AG08395 (cell line): ENCODE results near the gene SLC7A10.

Experiments
- DNase-seq: peaks from one replicate; pipeline ENCODE4 v3.0.0; 2012; ENCODE audit warnings: mixed read lengths, low spot score

The SLC7A10 gene

DNA sequence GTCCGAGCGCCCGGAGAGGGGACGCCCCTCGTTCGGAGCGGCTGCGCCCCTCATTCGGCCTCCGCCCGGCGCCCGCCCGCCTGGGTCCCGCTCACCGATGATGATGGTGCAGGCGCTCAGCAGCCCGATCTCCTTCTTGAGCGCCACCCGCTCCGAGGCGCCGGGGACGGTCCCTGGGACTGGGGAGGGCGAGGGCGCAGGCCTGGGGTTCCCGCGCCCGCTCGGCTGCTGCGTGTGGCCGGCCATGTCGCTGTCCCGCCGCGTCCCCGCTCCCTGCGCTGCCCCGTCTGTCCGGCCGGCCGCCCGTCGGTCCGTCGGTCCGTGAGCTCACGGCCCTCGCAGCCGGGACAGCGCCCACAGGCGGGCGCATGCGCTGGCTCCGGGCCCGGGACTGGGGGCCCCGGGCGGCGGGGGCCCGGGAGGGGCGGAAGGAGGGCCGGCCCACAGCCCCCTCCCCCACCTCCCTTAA is at the start of gene SLC7A10:
TSS of gene SLC7A10 (minus strand) at position 393 of the 469 bp plus-strand sequence. CDS start at position 246, 147 bp downstream.
- no peak for DNase-seq

DNA sequence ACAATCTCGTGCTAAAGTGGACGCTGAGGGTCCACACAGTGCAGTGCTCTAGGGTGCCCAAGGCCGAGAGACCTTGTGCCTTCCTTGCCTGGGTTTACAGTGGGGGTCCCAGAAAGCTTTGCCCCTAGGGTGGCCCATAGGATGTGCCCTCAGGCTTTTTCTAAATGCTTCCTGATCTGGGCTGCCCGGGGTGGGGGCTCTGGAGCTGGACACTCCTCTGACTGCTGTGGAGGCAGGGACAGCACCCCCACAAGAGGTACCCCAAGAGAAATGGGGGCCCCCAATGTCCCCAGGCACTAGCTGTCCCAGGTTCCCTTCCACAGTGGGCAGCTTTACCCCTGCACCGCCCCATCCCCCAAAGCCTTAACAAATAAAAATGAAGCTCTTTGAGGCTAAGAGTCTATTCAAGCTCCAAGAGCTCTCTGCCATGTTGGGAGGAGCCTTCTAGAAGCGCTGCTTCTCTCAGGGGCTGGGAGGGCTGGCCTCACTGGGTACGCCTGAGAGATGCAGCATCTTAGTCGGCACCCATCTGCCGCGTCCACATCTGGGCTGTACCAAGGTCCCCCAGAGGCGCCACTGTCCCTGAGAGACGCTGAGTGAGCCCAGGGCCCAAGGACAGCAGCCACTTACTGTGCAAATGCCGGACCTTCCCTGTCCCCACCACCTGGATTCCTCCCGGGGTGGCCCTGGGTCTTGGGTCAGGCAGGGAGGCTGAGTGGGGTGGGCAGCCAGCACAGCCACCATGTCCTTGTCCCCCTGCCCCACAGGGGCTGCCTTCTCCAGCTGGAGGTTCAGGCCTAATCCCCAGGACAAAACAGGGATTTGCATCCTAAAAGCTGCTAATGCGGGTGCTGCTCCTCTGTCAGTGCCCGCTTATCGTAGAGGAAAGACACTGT is 49.3 kb upstream of the SLC7A10 start:
- no peak for DNase-seq

DNA sequence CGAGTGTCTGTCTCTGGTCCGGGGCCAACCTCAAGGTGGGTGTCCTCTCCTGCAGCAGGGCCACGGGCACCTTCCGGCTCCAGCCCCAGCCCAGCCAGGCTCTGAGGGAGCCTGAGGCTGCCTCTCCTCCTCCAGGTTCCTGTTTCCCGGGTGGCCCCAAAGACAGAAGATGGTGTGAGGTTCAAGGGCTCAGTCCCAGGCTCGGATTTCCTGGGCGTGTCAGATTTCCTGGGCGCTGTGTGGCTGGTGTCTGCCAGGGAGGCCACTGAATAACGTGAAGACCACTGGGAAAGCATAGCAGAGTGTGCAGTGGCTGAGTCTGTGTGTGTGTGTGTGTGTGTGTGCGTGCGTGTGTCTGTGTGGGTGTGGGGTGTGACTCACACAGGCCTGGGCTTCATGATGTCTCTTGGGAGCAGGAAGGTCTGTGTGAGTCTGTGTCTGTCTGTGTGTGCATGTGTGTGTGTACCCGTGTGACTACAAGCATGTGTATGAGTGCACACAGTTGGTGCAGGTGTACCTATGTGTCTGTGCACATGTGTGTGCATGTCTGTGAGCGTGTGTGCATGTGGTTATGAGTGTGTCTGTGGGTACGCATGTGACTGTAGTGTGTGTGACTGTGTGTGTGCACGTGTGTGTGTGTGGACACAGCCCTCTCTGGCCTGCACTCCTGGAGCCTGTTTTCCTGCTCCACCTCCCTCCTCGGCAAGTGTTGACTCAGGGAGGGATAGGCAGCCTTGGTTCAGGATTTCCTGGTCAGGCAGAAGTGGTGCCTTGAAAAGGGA is 48.4 kb upstream of the SLC7A10 start:
- peak; percentile 77 for DNase-seq

DNA sequence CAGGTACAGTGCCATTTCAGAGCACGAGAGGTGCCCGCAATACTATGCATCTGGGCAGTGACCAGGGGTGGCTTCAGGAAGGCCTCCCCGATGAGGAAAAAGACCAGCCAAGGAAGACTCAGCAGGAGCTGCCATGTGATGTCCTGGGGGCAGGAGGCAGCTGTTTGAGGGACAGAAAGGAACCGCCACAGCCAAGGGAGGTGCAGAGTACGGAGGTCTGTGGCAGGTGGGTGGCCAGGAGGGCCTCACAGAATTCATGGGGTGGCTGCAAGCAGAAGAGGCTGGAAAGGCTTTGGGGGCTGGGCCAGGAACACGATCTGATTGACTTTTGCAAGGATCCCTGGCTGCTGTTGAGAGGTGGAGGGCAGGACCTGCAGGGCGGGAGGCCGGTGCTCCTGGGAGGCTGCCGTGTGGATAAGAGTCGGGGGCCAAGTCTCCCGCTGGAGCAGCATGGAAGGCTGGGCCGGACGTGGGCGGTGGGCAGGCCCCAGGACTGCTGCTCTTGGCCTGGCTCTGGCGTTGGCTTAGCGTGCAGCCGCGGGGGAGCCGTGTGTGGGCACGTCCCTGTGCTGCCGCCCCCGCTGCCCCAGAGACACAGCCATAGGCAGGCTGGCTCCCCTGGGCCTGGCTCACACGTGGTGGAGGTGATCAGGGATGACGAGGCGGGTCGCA is 47.6 kb upstream of the SLC7A10 start:
- no peak for DNase-seq

DNA sequence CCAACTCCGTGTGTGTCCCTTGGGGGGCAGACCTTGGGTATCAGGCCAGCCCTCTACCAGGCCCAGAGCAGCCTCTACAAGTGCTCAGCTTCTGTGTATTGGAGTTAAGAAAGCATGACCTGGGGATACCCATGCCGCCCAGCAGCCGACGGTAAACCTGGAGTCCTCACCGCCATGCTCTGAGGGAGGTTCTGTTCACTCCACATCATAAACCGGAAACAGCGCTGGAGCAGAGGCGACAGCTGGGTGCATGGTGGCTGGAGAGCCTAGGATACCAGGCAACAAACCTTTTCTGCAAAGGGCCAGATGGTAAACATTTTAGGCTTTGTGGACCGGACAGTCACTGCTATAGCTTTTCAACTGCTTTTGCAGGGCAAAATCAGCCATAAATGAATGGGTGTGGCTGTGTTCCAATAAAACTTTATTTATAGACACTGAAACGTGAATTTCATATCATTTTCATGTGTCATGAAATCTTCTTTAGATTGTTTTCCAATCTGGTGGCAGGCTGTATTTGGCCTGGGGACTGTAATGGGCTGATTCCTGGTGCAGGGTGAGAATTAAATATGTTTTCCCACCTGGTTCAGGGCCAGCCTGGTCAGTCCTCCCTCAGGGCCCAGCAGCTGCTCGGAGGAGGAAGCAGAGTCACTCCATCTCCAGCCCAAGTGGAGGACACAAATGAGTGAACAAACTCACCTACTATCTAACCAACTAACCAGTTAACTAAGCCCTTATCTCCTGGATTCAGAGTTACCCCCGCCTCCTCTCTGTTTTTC is 45.8 kb upstream of the SLC7A10 start:
- no peak for DNase-seq

DNA sequence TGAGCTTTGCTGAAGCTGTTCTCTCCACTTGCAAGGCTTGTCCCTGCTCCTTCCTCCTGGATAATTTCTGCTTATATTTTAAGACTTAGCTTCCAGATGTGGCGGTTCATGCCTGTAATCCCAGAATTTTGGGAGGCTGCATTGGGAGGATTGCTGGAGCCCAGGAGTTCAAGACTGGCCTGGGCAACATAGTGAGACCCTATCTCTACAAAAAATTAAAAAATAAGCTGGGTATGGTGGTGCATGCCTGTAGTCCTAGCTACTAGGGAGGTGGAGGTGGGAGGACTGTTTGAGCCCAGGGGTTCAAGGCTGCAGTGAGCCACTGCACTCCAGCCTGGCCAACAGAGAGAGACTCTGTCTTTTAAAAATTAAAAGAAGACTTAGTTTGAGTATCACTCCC is 45.1 kb upstream of the SLC7A10 start:
- no peak for DNase-seq

DNA sequence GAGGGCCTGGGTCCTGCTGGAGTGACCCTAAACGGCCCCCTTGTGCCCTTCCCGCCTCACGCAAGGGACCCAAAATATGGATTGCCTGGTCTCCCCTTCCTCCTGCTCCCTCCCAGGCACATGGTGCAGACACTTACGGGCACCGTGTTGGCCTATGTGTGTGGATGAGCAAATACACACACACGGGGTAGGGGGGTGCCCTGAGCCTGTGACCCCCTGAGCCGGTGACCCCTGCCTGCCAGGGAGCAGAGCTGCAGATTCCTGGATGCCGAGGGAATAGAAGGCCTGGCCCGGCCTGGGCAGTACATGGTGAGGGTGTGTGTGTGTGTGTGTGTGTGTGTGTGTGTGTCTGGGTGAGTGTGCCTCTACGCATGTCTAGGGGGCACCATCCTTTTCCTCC is 43.4 kb upstream of the SLC7A10 start:
- no peak for DNase-seq

DNA sequence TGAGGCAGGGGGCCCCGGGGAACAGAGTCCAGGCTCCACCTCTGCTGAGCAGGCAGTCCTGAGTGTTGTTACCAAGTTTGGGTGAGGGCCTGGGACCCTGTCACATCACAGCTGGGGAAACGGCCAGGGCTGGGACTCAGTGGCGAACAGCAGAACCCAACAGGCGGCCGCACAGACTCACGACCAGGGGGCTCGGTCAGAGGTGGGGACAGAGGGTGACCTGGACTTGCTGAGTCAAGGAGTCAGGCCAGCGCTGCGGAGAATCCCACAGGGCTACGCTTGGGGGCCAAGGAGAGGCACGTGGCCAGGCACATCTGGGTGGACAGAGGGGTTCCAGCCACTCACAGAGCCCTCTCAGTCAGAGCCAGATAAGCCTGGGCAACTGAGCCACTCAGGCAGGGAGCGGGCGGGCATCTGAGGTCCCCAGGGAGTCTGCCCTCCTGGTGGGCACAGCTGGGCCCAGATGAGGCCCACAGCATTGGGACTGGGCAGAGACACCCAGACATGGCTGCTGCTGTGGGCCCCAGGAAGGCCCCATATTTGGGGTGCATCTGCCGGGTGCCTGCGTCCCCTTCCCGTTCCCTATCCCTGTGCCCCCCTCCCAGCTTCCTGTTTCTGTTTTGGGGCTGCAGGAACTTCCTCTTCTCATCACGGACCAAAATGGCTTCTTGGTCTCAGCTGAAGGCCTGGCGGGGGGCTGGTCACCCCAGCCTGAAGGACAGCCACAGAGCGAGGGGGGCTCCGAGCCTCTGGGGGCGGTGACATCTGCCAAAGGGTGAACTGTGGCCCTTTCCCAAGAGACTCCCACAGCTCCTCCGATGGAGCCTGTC is 42.7 kb upstream of the SLC7A10 start:
- DNase-seq, result no peak

DNA sequence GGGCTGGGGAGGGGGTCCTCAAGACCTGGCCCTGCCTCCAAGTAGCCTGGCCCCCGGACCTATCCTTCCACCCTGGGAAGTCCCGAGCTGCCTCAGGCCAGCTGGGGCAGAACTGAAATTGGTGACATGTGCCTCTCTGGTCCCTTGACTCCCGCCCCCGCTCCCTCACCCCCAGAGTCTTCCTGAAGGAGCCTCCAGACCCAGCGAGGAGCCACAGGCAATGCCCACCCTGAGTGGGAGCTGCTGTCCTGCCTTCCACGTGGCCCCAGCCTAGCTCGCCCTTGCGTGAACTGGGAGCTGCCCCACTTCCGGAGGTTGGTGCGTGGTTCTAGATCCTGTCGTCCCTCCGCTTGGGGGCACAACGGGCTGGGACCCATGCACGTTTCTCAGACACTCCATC is 42.1 kb upstream of the SLC7A10 start:
- DNase-seq, result no peak

DNA sequence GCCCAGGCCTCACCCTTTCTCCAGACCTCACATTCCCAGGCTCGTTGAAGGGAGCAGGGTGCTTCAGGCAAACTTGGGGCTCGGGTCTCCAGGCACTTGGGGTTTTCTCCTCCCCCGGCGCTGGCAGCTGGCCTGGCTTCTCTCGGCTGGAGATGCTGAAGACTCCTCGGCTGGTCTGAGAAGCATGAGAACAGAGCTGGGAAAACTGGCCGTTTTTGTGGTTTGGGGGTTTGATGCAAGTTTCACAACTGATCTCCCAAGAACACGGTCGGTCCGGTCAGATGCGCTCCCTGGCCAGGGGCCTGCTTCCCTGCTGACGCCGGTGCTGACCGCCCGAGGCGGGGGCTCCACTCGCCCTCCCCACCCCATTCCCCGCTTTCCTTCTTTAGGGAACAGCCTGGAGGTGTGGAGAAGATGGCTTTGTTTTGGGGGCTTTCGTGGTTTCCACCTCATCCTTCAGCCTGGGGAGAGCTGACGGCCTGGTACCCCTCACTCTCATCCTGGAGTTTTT is 41.4 kb upstream of the SLC7A10 start:
- no peak for DNase-seq

DNA sequence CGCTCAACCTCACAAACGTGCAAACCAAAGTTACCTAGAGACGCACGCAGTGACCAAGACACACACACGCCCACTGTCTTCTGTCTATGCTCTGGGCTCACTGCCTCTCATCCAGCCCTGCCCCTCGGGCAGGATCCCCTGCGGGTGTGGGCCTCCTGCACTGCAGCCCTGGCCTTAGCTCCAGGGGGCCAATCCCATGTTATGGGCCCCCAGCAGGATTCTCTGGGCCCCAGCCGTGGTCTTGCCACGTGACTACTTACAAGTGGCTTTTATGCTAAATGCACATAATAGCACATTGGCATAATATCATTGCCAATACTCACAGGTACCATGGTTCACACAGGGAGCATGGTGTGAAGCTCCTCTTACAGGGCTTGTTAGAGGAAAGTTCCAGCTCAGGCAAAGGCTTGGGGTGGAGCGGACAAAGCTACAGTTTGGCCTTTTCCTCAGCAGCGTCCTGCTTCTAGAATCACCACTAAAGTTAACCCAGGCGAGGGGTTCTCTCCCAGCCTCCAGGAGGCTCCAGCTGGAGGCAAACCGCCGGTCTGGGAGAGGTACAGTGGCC is 39.3 kb upstream of the SLC7A10 start:
- no peak for DNase-seq

DNA sequence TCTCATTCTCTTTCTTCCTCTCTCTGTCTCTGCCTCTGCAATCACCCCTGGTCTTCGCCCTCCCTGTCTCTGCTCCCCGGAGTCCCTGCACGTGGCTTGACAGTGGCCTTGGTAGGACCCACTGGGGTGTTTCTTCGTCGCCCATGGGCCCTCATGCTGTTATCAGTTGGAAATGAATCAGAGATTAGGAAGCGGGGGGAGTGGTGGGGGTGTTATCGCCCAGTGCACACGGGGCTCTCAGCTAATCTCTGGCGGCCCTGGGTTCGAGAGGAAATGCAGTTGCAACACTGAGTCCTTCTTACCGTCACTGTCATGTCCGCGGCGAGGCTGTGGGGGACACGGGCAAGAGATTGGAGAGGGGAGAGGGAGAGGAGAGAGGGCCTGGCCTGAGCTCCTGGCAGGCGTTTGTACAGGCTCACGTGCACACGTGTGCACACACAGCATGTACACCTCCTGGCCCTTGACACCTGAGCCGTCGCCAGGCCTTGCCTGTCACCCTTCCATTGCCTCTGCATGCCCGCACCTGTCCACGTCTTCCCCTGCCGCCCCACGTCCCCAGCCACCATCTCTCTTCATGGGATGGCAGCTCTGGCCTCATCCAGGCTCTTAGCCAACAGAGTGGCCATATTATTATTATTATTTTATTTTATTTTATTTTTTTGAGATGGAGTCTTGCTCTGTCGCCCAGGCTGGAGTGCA is 37.8 kb upstream of the SLC7A10 start:
- no peak for DNase-seq

DNA sequence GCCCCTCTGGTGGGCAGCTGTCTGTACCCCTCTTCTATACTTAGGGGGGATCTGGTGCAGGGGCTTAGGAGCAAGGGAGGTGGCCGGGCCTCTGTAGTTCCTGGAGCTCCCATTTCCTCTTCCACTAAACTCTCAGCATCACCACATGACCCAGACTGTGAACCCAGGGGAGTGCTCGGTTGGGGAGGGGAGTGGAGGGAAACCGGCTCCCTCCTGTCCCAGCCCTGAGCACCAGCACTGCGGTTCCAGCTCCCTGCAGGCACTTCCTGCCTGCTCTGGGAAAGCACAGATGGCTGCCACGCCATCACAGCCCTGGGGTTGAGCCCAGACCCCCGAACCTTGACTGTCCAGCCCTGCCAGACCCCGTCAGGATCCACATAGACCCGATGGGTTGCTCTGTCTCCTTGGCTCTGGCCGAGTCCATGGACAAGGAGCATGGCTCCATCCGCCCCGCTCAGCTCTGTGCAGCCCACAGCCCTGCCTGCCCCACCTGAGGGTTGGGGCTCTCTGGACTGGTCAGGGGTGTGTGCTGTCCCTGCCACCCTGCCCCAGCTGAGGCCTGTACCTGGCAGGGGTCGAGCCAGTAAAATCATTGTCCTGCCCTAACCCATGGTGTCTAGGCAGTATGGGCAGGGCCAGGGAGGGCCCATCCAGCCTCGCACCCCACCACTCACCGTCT is 36.0 kb upstream of the SLC7A10 start:
- DNase-seq, result no peak

DNA sequence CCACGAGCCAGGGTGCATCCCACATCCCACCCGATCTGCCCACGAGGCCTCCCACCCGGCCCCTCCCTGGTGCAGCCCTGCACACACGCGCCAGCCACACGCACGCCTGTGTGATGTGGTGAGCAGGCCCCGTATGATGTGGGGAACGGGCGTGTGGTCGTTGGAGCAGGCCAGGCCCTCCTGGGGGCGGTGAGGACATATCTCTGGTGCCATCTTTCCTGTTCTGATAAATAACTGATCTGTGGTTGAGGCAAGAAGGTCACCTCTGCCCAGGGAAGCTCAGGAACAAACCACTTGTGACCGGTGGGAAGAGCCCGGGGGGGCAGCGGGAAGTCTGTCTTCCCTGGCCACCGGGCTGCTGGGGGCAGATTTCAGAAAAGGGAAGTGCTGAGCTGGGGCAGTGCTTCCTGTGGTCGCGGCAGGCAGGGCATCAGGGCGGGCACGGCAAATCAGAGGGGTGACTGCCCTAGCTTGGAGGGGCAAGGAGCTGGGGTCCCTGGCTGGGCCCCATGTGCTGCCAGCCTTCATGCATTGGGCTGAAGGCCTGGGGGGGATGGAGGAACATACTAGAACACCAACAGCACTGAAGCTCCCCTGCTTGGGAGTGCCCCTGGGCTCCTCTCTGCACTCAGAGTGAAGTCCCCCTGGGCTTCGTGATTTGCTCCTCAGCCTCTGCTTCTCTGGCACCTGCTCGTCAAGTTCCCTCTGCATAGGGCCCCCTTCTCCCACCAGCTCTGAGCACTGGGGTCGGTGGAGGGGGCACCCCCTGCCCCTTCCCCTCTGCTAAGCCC is 35.2 kb upstream of the SLC7A10 start:
- DNase-seq, result no peak

DNA sequence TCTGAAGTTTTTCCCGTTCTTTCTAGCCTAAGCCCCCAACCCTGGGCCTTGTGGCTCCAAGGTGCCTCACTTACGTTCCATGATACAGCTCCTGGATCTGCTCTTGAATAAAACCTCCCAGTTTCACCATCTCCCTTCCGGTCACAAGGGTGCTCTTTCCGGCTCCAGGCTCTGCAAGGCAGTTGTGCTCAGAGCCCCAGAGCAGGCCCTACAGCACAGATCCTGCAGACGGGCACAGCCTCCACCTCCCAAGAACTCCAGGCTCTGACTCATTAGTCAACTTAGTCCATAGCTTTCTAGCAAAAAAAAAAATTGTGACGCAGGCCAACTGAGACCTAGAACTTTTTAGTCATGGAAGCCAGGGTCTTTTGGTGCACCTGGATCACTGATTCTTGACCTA is 33.9 kb upstream of the SLC7A10 start:
- no peak for DNase-seq

DNA sequence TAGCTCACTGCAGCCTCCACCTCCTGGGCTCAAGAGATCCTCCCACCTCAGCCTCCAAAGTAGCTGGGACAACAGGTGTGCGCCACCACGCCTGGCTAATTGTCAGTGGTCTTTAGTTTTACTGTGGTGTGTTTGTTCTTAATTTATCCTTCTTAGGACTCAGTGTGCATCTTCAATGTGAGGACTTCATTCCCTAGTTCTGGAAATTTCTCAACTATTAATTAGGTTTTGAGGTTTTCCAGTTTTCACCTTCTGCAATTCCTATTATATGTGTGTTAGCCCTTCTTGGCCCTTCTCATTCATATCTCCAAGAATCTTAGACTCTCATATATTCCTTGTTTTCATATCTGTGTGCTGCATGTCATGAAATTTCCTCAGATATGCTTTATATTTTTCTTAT is 32.2 kb upstream of the SLC7A10 start:
- no peak for DNase-seq

DNA sequence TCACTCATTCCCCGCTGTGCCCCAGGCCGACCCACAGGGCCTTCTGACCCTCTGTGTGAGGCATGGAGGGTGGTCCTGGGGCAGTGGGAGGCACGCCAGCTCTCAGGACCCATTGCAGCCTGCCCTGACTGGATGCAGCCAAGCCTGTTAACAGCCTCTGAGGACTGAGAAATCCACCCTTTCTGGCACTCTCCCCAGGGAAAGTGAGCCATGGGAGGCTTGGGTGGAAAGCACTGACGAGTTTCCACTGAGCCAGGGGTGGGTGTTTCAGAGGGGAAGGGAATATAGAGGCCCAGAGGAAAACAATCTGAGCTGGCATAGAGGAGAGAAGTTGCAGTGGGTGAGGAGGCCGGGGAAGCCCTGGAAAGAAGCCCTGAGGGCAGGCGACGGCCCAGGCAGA is 30.6 kb upstream of the SLC7A10 start:
- no peak for DNase-seq

DNA sequence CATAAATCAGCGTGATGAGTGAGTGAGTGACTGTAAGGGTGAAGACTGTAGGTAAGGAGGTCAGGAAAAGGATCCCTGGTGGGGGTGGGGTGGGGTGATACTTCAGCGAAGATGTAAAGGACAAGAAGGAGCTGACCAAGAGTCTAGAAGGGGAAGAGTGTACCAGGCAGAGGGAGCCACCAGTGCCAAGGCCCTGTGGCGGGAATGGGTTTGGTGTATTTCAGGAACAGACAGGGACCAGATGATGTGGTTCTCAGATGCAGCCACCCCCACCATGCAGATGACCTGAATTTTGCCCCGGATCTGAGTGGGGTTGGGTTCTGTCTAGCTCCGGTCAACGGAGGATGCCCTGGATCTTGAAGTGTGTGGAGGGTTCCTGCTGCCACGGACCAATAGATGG is 30.1 kb upstream of the SLC7A10 start:
- no peak for DNase-seq
